SK-N-SH (cell line): ENCODE data around the gene NLGN1.

Source experiments
- CTCF ChIP-seq: fragments of 200-600 bp; sonication (generic); IDR thresholded peaks from 2 replicates; pipeline ENCODE4 v1.6.1; 2017; ENCODE audit warnings: antibody characterized with exemption, mild to moderate bottlenecking, moderate library complexity
- IRF3 ChIP-seq: fragments of 150-350 bp; IDR thresholded peaks from 2 replicates; pipeline ENCODE4 v1.6.1; 2016; ENCODE audit warnings: mild to moderate bottlenecking, low read depth, low read length
- POLR2AphosphoS5 ChIP-seq: IDR thresholded peaks from 2 replicates; pipeline ENCODE4 v1.6.1; 2012; ENCODE audit warnings: low read depth, low read length
- REST ChIP-seq: IDR thresholded peaks from 2 replicates; pipeline ENCODE4 v1.6.1; 2012; ENCODE audit warnings: mild to moderate bottlenecking, low read depth, low read length, moderate library complexity
- USF2 ChIP-seq: fragments of 150-350 bp; IDR thresholded peaks from 2 replicates; pipeline ENCODE4 v1.6.1; 2017; ENCODE audit warnings: antibody characterized with exemption, low read length, low read depth, borderline replicate concordance

- TF ChIP-seq CTCF (no peak), IRF3 (no peak), POLR2AphosphoS5 (no peak), REST (no peak), USF2 (no peak)
These were observed 931.8 kb downstream of the NLGN1 start for GRCh38 chr3:174329321-174329720.
